Fibroblast of mammary gland (primary cell): Measurements from ENCODE around the gene SHB.

ENCODE experiments used
- DNase-seq: peaks from one replicate; pipeline ENCODE4 v3.0.0-alpha.2; 2010; ENCODE audit warnings: low read depth
- H3K4me3 ChIP-seq: 2 replicates; pipeline ENCODE4 v1.5.1; 2011; ENCODE audit warnings: low read depth, mild to moderate bottlenecking, low read length, moderate library complexity; ENCODE audit not compliant: control insufficient read depth
- TF ChIP-seq, protein P1 (sequence below): conservative IDR thresholded peaks from 2 replicates; pipeline ENCODE4 v1.5.1; 2011; ENCODE audit warnings: low read depth, low read length, inconsistent platforms; ENCODE audit not compliant: control insufficient read depth, insufficient read depth

The SHB gene

DNA sequence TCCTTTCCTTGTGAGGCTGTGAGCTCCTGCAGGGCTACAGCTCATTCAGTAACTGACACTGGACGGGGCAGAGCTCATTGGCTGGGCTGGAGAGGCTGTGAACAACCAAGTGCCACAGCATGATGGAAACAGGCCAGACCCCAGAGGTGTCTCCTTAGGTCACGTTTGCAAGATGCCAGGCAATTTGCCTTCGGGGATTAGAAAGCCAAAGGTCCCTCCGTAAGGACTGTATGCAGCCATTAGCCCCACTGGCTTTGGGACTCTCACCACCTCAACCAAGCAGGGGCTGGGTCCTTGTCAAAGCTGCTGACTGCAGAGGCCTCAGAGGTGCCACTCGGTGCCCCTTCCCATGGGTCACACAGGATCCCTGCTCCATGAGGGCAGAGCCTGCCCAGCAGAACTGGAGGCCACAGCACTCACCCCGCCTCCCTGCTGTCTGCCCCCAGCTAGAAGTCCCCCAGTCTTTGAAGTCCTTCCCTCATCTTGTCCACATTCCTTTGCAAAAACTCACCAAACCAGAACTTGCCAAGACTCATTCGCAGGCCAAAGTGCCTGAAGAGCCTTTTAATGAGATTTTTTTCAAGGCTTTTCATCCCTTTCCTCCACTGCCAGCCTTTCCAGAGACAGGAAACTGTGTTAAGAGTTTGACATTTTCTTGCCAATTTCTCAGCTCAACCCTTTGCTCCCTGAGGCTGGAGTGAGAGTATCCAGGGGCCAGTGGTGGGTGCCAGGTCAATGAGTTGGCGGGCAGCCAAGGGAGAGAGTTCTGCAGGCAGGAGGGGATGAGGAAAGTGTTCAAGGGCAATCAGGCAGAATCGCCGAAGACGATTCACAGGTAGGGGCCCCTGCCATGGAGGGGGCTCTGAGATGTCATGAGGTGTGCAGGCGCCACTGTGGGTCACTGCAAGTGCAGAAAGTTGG lies 125.4 kb downstream of the SHB start:
- peak; percentile 91 for DNase-seq
- H3K4me3 ChIP-seq, result no peak overlapping the region

DNA sequence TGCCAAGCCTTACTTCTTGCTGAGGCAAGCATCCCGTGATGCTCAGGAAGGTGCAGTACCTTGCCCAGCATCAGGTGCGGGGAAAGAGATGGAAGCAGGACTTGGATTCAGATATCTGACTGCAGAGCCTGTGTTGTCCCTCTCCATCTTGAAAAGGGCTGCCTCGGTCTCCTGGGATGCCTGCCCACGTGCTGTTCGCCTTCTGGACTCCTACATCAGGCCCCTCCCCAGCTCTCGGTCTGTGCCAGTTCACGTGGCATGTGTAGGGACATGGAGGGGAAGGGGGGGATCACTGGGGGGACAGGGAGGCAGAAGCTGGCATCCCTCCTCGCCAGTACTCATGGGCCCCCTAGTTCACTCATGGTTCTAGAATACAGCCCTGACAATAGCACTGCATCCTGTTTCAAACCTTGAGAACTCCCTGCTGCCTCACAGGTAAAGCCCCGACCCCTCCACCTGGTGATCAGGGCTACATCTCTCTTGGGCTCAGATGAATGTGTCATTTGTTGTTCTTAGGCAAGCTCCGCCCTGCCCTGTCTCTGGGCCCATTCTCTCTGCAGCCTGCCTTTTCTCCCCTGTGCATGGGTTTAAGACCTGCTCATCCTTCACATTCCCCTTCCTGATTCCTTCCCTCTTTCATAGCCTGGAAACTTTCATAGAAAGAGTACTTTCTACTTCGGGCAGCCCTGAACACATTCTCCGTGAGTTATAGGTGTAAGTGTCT lies 126.2 kb downstream of the SHB start:
- TF ChIP-seq, protein P1, sequence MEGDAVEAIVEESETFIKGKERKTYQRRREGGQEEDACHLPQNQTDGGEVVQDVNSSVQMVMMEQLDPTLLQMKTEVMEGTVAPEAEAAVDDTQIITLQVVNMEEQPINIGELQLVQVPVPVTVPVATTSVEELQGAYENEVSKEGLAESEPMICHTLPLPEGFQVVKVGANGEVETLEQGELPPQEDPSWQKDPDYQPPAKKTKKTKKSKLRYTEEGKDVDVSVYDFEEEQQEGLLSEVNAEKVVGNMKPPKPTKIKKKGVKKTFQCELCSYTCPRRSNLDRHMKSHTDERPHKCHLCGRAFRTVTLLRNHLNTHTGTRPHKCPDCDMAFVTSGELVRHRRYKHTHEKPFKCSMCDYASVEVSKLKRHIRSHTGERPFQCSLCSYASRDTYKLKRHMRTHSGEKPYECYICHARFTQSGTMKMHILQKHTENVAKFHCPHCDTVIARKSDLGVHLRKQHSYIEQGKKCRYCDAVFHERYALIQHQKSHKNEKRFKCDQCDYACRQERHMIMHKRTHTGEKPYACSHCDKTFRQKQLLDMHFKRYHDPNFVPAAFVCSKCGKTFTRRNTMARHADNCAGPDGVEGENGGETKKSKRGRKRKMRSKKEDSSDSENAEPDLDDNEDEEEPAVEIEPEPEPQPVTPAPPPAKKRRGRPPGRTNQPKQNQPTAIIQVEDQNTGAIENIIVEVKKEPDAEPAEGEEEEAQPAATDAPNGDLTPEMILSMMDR, result no peak
- no peak overlapping the region for H3K4me3 ChIP-seq
- DNase-seq, result no peak

More for the DNA sequence above, 125.4 kb downstream of the SHB start:
- TF ChIP-seq, protein P1, result no peak

DNA sequence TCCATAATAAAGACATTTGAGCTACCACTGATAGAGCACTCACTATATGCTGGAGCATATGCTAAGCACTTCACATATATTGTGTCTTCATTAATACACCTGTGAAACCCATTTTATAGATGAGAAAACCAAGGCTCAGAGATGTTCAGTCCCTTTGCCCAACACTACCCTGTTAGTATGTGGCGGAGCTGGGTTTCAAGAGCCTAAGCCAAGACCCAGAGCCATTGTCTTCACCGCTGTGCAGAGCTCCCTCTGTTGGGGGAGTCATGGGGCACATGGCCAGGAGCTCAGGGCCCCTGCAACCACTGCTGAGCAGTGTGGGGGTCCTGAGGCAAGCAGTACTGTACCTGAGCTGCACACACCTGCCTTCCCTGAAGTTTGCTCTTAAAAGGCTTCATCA lies 127.8 kb downstream of the SHB start:
- no peak overlapping the region for H3K4me3 ChIP-seq
- TF ChIP-seq, protein P1, result no peak
- DNase-seq, result no peak

DNA sequence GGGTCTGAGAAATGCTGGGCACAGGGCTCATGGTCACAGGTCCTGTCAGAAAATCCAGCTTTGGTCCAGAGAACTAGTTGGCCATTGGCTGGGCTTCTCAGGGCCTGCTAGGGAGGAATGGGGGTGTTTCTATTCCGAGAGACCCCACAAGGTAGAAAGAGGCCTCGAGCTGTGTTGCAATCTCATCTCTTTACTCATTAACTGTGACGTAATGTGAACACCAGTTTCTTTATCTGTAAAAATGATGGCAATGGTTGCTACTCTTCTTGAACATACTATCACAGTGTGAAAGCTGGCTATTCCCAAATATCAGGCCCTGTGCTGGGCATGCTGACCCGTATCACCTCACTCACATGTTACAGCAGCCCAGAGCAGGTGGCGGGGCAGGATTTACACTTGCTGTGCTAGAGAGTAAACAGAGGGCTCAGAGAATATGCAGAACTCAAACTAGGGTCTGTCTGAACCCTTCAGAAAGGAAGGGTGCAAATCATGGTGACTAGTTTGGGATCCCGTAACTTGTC lies 129.4 kb downstream of the SHB start:
- TF ChIP-seq, protein P1, result no peak
- no peak overlapping the region for H3K4me3 ChIP-seq
- peak; percentile 24 for DNase-seq

DNA sequence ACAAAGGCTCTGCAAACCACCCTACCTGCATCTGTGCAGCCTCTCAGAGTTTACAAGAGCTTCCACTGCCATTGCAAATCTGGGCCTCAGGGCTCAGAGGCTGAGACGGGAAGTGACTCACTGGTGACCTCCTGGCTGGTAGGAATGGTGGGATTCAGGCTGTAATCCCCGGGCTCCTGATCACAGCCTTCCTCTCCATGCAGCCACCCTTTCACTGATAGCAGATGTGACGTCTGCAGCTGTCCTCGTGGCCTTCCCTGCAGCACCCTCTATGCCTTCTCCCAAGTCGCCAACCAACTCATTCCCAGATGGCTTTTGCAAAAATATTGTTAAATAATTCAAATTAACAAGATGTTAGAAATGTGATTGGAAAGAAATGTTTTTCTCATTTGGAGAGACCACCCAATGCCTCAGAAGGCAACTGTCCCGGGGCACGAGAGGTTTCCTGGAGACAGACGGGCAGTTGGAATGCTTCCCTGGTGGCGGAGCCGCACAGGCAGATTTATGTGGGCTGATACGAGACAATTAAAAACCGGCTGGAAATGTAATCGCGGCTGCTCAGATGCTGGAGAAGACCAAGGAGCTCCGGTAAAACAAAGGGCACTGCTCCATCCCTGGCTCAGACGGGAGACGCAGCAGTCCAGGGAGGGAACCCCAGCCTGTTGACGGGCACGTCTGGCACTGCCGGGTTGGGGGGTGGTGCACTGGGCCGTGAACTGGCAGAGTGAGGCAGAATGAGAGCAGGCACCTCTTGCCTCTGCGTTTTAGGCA lies 130.7 kb downstream of the SHB start:
- peak; percentile 83 for DNase-seq
- no peak overlapping the region for H3K4me3 ChIP-seq
- TF ChIP-seq, protein P1, result no peak

DNA sequence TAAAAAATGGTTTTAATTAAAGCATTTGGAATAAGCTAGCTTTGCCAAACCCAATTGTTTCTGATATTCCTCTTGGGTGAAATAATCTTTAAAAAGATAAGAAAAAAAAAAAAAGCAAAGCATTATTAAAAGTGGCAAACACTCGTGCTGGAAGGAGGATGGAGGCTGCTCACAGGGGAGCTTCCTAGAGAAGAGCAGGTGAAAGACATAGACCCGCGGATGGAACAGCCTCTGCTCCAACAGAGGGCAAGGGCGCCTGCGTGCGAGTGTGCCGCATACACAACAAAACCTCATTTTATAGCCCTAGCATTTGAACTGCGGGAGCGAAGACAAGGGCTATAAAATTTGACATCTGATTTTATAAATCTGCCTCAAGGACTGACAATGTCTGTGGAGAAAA lies 131.7 kb downstream of the SHB start:
- TF ChIP-seq, protein P1, result no peak
- H3K4me3 ChIP-seq, result no peak overlapping the region
- DNase-seq, result no peak
